Measurements from ENCODE around the gene LRCH4.

GRCh38 chr7:100632951-100633717, 47.2 kb upstream of the LRCH4 start:
- peak; percentile 59 for TF ChIP-seq CTCF (IDR thresholded peaks at IDR 0.05)
- no peak for TF ChIP-seq ZFX (IDR thresholded peaks at IDR 0.05; ENCODE audit: borderline replicate concordance)
